Measurements from ENCODE around the gene C19orf67. TPM values are rescaled to one million over a fixed set of nuclear protein-coding genes. Genes with fewer than 3 reads are reported as not detected.

The C19orf67 gene
- total RNA-seq, 2 donors from 2014 or later = not detected

DNA sequence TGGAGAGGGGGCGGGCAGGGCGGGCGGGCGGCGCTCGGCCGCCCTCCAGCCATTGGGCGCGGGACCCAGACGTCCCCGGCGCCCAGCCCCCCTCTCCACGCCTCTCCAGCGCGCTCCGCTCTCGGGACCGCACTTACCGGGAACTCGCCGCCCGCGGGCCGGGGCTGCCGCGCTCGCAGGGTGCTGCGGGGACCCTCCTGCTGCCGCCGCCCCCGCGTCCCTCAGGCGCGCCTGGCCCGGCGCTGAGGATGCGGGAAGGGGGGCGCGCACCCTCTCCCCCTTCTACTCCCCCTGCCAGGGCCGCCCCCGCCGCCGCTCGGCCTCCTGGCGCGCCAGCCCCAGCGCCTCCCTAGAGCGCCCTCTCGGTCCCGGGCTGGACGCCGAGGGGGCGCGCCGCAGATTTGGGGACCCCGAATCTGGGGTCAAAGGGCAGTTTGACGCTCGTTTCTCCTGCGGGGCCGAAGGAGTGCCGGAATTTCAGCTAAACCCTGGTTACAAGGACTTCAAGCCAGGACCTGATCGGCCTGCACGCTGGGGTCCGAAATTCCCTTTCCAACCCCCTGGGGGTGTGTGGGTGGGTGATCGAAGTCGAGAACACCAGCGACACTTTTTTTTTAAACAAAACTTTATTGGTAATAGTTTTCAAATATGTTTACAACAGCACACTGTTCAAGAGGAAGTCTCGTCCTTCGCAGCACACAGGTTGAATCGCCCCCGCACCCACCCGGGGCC, 5.7 kb upstream of the C19orf67 start:
- DNase-seq = peak; percentile 37 to 54 (median 44)
- H3K4me1 ChIP-seq = peaks cover 21% of the 10 kb centered on the region
- peak; percentile 82 for ATAC-seq
- H3K27ac ChIP-seq = peak overlapping the region; percentile 65 to 97 (median 85)
- no peaks in the 10 kb centered on the region for H3K27me3 ChIP-seq
- intact Hi-C loops (cut with DNase I) = no loop called here
- TF ChIP-seq, protein P1, sequence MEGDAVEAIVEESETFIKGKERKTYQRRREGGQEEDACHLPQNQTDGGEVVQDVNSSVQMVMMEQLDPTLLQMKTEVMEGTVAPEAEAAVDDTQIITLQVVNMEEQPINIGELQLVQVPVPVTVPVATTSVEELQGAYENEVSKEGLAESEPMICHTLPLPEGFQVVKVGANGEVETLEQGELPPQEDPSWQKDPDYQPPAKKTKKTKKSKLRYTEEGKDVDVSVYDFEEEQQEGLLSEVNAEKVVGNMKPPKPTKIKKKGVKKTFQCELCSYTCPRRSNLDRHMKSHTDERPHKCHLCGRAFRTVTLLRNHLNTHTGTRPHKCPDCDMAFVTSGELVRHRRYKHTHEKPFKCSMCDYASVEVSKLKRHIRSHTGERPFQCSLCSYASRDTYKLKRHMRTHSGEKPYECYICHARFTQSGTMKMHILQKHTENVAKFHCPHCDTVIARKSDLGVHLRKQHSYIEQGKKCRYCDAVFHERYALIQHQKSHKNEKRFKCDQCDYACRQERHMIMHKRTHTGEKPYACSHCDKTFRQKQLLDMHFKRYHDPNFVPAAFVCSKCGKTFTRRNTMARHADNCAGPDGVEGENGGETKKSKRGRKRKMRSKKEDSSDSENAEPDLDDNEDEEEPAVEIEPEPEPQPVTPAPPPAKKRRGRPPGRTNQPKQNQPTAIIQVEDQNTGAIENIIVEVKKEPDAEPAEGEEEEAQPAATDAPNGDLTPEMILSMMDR (IDR thresholded peaks at IDR 0.05) = peak in 3 of 7 experiments; percentile 19 to 27 (median 21)
- TF ChIP-seq POLR2A (IDR thresholded peaks at IDR 0.05) = peak; percentile 34 to 78 (median 64)
- no peaks in the 10 kb centered on the region for H3K9me3 ChIP-seq
- WGBS, 2 donors = 1% methylated on average over 22 to 65 of the region's 72 CpGs
- H3K4me3 ChIP-seq = peak overlapping the region; percentile 35 to 75
- no peaks in the 10 kb centered on the region for H3K36me3 ChIP-seq (replicated peaks in 1 of 2; ENCODE audit: insufficient read depth in 1 of 2, low read depth in 2 of 2)

DNA sequence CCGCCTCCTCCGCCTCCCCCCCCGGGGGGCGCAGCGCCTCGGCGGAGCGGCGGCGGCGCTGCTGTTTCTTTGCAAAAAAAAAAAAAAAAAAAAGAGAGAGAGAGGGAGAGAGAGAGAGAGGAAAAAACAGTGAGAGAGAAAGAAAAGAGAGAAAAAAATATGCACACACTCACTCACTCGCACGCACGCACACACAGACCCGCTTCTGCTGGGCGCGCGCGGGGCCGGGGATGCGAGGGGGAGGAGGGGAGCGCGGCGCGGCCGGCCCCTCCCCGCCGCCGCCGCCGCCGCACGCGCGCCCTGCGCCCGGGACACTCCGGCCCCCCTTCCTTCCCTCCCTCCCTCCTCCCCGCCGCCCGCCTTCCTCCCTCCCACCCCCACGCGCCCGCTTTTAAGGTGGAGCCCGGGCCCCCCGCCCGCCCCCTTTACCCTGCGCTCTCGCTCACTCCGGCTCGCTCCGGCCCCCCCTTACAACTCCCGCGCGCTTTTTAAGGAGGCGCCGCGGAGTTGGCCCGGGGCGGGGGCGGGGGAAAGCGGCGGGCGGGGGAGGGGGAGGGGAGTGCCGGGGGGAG, 5.0 kb upstream of the C19orf67 start, which contains the start of gene SAMD1:
TSS of gene SAMD1 (minus strand) at position 243 of the 572 bp plus-strand sequence.
- intact Hi-C loops (cut with DNase I) = no loop called here
- peak; percentile 91 to 94 (median 93) for DNase-seq
- TF ChIP-seq, protein P1 (IDR thresholded peaks at IDR 0.05) = peak in 1 of 7 experiments; percentile 10
- TF ChIP-seq POLR2A (IDR thresholded peaks at IDR 0.05) = no peak
- peak within 1 kb of the TSS; percentile 65 to 97 (median 85) for H3K27ac ChIP-seq
- H3K27me3 ChIP-seq = no peaks in the 10 kb centered on the region
- ATAC-seq = peak; percentile 81
- WGBS, 2 donors = 1% methylated on average over 15 to 29 of the region's 65 CpGs
- H3K36me3 ChIP-seq (replicated peaks in 1 of 2; ENCODE audit: insufficient read depth in 1 of 2, low read depth in 2 of 2) = no peaks in the 10 kb centered on the region
- H3K4me1 ChIP-seq = peaks cover 23% of the 10 kb centered on the region
- H3K4me3 ChIP-seq = peak within 1 kb of the TSS; percentile 35 to 75
- H3K9me3 ChIP-seq = no peaks in the 10 kb centered on the region

- Histone ChIP-seq H3K36me3 (replicated peaks in 1 of 2; ENCODE audit: insufficient read depth in 1 of 2, low read depth in 2 of 2) (no peaks in the 10 kb centered on the region), H3K27ac (peak overlapping the region; percentile 25 to 97 (median 69)), H3K9me3 (no peaks in the 10 kb centered on the region), H3K4me3 (peak overlapping the region; percentile 35 to 45), H3K4me1 (peaks cover 26% of the 10 kb centered on the region), H3K27me3 (no peaks in the 10 kb centered on the region)
- intact Hi-C loops (cut with DNase I) = loop anchor here (10.0 kb wide), 1 partner anchor 45 kb away; the partner anchor contains the start of gene ASF1B
- TF ChIP-seq, protein P1 (IDR thresholded peaks at IDR 0.05) = peak in 2 of 7 experiments; percentile 42 to 48
- no peak for TF ChIP-seq POLR2A (IDR thresholded peaks at IDR 0.05)
- ATAC-seq (peak; percentile 20), DNase-seq (peak; percentile 49 to 63 (median 55))
- WGBS, 2 donors = 0% methylated on average over 3 to 45 of the region's 142 CpGs
Measured at GRCh38 chr19:14089662-14090508, 4.3 kb upstream of the C19orf67 start.

DNA sequence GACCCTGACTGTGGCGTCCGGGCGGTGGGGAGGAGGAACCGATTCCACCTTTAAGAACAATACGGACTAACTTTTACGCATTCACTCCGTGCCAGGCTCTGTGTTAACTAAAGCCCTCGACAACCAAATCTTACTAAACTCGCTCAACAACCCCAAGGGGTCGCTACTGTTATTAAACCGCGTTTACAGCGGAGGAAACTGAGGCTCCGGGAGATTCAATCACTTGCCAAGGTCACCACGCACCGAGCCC, 3.8 kb upstream of the C19orf67 start:
- peaks cover 26% of the 10 kb centered on the region for H3K4me1 ChIP-seq
- no peak for ATAC-seq
- no peaks in the 10 kb centered on the region for H3K36me3 ChIP-seq (replicated peaks in 1 of 2; ENCODE audit: insufficient read depth in 1 of 2, low read depth in 2 of 2)
- H3K9me3 ChIP-seq = no peaks in the 10 kb centered on the region
- intact Hi-C loops (cut with DNase I) = loop anchor here (10.0 kb wide), 1 partner anchor 45 kb away; the partner anchor contains the start of gene ASF1B
- H3K27ac ChIP-seq = peak overlapping the region in 3 of 4 donors; percentile 25 to 70 (median 60)
- H3K27me3 ChIP-seq = no peaks in the 10 kb centered on the region
- DNase-seq = no peak
- WGBS, 2 donors = 20 to 32% methylated on average over 8 to 16 of the region's 16 CpGs
- H3K4me3 ChIP-seq = no peak overlapping the region
- no peak for TF ChIP-seq POLR2A (IDR thresholded peaks at IDR 0.05)
- TF ChIP-seq, protein P1 (IDR thresholded peaks at IDR 0.05) = no peak

Data from body of pancreas (tissue), 4 donors.